A673 (cell line): ENCODE measurements around the gene ABCB8. TPM values are rescaled to one million over a fixed set of nuclear protein-coding genes. Genes with fewer than 3 reads are reported as not detected.

Experiments used
- BruUV-seq: library from RNA; stranded (reverse); fragments of 400-500 nt; replicated peaks from 2 replicates; lab custom pipeline; 2021; lab: Mats Ljungman, UMichigan
- CTCF ChIA-PET: fragments of 300-600 bp; sonication (Branson Sonifier 250); formaldehyde crosslinking; loops from one replicate; lab custom pipeline; 2022; ENCODE audit warnings: antibody characterized with exemption; lab: Charles Lee
- POLR2A ChIA-PET: fragments of 300-600 bp; sonication (Branson Sonifier 250); formaldehyde crosslinking; loops from one replicate; lab custom pipeline; 2022; ENCODE audit warnings: antibody characterized with exemption; ENCODE audit not compliant: low non-redundant PET; lab: Charles Lee
- DNase-seq: peaks from one replicate; pipeline ENCODE4 v3.0.0-alpha.2; 2015; ENCODE audit warnings: low spot score
- H3K27ac ChIP-seq: fragments of 200-600 bp; sonication (generic); 2 replicates; pipeline ENCODE4 v1.5.1; 2016; ENCODE audit warnings: mixed run types, low read depth, mild to moderate bottlenecking, mixed read lengths, antibody characterized with exemption, low read length; ENCODE audit not compliant: poor library complexity, severe bottlenecking
- H3K27me3 ChIP-seq: fragments of 200-600 bp; sonication (generic); replicated peaks from 2 replicates; pipeline ENCODE4 v1.6.1; 2017; ENCODE audit warnings: mixed run types, low read depth, mild to moderate bottlenecking, mixed read lengths, antibody characterized with exemption, low read length; ENCODE audit not compliant: insufficient read depth, poor library complexity
- H3K36me3 ChIP-seq: fragments of 200-600 bp; sonication (generic); 2 replicates; pipeline ENCODE4 v1.6.1; 2016; ENCODE audit warnings: mixed run types, mild to moderate bottlenecking, mixed read lengths, antibody characterized with exemption, low read length; ENCODE audit not compliant: insufficient read depth, poor library complexity, severe bottlenecking
- H3K4me1 ChIP-seq: fragments of 200-600 bp; sonication (generic); 2 replicates; pipeline ENCODE4 v1.6.1; 2017; ENCODE audit warnings: mixed run types, mild to moderate bottlenecking, mixed read lengths, antibody characterized with exemption, low read length; ENCODE audit not compliant: insufficient read depth, poor library complexity, severe bottlenecking
- H3K4me3 ChIP-seq: fragments of 200-600 bp; sonication (generic); 2 replicates; pipeline ENCODE4 v1.5.1; 2016; ENCODE audit warnings: low read depth, mixed run types, mild to moderate bottlenecking, mixed read lengths, low read length; ENCODE audit not compliant: poor library complexity, severe bottlenecking
- H3K9me3 ChIP-seq: fragments of 200-600 bp; sonication (generic); 2 replicates; pipeline ENCODE4 v1.6.1; 2016; ENCODE audit warnings: mixed run types, low read depth, mild to moderate bottlenecking, mixed read lengths, antibody characterized with exemption, low read length; ENCODE audit not compliant: poor library complexity, severe bottlenecking
- EZH2 ChIP-seq: fragments of 200-600 bp; sonication (generic); IDR thresholded peaks from 2 replicates; pipeline ENCODE4 v1.6.1; 2017; ENCODE audit warnings: borderline replicate concordance, low read depth, mild to moderate bottlenecking, mixed read lengths, antibody characterized with exemption, low read length; ENCODE audit not compliant: poor library complexity, severe bottlenecking
- intact Hi-C: fragments of 100-400 bp; cut with micrococcal nuclease; formaldehyde crosslinking; loops from one replicate; pipeline ENCODE4 v1.10.0; 2022; ENCODE audit not compliant: unreplicated experiment
- total RNA-seq: library from RNA; stranded (reverse); gene quantifications from 2 replicates; pipeline ENCODE4 v1.2.3, GENCODE V29; 2021
- TF ChIP-seq, protein P1 (sequence below): fragments of 300-800, 200-600 bp; sonication (generic); conservative IDR thresholded peaks from 2 replicates; pipeline ENCODE4 v1.5.1; 2017; ENCODE audit warnings: low read depth, mild to moderate bottlenecking, antibody characterized with exemption, low read length, moderate library complexity, mixed read lengths

ABCB8 gene
- total RNA-seq, 1 experiment from 2014 or later = 50.9 TPM

- Histone ChIP-seq H3K36me3 (no peaks in the 10 kb centered on the region), H3K9me3 (no peaks in the 10 kb centered on the region), H3K27ac (no peak overlapping the region), H3K4me3 (no peak overlapping the region), H3K27me3 (no peaks in the 10 kb centered on the region), H3K4me1 (no peaks in the 10 kb centered on the region)
- no TSS peak for BruUV-seq
- DNase-seq = no peak
- ChIA-PET POLR2A (no interaction called here), CTCF (interaction anchor here (0.7 kb wide), 1 partner anchor 220 kb away, joined by 3 read pairs; no protein-coding TSS in a partner anchor)
- intact Hi-C loops = no loop called here
- TF ChIP-seq, protein P1, sequence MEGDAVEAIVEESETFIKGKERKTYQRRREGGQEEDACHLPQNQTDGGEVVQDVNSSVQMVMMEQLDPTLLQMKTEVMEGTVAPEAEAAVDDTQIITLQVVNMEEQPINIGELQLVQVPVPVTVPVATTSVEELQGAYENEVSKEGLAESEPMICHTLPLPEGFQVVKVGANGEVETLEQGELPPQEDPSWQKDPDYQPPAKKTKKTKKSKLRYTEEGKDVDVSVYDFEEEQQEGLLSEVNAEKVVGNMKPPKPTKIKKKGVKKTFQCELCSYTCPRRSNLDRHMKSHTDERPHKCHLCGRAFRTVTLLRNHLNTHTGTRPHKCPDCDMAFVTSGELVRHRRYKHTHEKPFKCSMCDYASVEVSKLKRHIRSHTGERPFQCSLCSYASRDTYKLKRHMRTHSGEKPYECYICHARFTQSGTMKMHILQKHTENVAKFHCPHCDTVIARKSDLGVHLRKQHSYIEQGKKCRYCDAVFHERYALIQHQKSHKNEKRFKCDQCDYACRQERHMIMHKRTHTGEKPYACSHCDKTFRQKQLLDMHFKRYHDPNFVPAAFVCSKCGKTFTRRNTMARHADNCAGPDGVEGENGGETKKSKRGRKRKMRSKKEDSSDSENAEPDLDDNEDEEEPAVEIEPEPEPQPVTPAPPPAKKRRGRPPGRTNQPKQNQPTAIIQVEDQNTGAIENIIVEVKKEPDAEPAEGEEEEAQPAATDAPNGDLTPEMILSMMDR = no peak
- TF ChIP-seq EZH2 = no peak
Measured at GRCh38 chr7:150989456-150989855, 38.8 kb upstream of the ABCB8 start.

DNA sequence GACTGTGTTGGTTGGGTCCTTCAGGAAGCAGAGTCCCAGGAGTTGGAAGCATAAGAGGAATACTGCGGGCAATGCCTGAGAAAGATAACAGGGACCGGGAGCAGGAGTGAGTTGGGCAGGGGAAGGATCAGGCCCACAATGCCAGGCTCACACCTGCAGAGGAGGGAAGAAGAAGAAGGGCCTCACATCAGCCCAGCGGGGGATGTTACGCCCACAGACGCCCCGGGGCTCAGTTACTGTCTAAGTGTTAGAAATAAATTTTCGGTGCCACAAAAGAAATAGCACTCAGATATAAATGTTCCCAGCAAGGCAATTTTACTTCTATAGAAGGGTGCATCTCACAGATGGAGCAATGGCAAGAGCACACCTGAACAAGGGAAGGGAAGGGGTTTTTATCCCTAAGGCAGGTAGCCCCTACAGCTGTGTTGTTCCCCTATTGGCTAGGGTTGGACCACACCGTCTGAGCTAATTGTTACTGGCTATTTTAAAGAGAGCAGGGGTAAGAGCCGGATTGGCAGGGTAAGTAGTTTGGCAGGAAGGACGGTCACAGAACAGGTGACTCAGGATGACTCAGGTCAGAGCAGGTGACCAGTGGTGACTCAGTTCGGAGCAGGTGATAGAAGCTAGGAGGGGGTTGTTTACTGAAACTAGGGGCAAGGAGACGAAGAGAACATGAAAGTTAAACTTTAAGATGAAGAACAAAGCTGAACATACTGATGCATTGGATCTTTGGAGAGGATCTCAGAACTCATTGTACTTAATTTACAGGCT is 37.6 kb upstream of the ABCB8 start, which contains the start of gene NOS3:
Gene NOS3 (plus strand): TSS at position 602 of the 771 bp plus-strand sequence. CDS start 2,787 bp downstream, outside the sequence.
- H3K27ac ChIP-seq = no peak within 1 kb of the TSS
- no TSS peak for BruUV-seq
- no peaks in the 10 kb centered on the region for H3K4me1 ChIP-seq
- intact Hi-C loops = no loop called here
- H3K4me3 ChIP-seq = no peak within 1 kb of the TSS
- no peak for TF ChIP-seq EZH2
- no peaks in the 10 kb centered on the region for H3K9me3 ChIP-seq
- ChIA-PET CTCF (no interaction called here), POLR2A (no interaction called here)
- no peaks in the 10 kb centered on the region for H3K36me3 ChIP-seq
- H3K27me3 ChIP-seq = no peaks in the 10 kb centered on the region
- no peak for DNase-seq

DNA sequence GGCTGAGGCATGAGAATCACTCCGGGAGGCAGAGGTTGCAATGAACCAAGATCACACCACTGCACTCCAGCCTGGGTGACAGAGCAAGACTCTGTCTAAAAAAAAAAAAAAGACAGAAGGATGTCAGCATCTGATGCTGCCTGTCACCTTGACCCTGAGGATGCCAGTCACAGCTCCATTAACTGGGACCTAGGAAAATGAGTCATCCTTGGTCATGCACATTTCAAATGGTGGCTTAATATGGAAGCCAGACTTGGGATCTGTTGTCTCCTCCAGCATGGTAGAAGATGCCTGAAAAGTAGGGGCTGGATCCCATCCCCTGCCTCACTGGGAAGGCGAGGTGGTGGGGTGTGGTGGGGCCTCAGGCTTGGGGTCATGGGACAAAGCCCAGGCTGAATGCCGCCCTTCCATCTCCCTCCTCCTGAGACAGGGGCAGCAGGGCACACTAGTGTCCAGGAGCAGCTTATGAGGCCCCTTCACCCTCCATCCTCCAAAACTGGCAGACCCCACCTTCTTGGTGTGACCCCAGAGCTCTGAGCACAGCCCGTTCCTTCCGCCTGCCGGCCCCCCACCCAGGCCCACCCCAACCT is 36.1 kb upstream of the ABCB8 start:
- DNase-seq = no peak
- TF ChIP-seq, protein P1 = no peak
- TF ChIP-seq EZH2 = no peak
- H3K27me3 ChIP-seq = no peaks in the 10 kb centered on the region
- POLR2A ChIA-PET = no interaction called here
- H3K36me3 ChIP-seq = no peaks in the 10 kb centered on the region
- H3K4me3 ChIP-seq = no peak overlapping the region
- peaks cover 4% of the 10 kb centered on the region for H3K4me1 ChIP-seq
- H3K9me3 ChIP-seq = no peaks in the 10 kb centered on the region
- intact Hi-C loops = no loop called here
- H3K27ac ChIP-seq = no peak overlapping the region
- BruUV-seq = no TSS peak
- CTCF ChIA-PET = interaction anchor here (0.6 kb wide), 1 partner anchor 14 kb away, joined by 8 read pairs; no protein-coding TSS in a partner anchor
